ENCODE data around the gene MADD.

The MADD gene

DNA sequence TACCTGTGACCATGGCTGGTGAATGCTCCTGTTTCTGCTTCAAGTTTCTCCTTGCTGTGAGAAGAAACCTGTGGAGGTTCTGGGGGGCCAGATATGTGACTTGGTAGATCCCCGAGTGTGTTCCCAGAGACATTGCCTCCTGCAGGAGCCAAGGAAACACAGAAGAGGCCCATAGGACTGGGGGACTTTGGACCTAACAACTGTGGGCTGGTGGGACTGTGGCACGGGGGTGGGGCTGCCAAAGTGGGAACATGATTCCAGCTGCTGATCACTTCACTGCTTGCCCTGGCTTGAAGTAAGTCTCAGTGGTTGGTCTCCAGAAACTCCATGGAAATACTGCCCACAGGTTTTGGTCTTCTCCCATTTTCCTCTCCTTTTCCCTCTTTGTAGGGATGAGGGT is 16.3 kb upstream of the MADD start:
- DNase-seq = no peak

DNA sequence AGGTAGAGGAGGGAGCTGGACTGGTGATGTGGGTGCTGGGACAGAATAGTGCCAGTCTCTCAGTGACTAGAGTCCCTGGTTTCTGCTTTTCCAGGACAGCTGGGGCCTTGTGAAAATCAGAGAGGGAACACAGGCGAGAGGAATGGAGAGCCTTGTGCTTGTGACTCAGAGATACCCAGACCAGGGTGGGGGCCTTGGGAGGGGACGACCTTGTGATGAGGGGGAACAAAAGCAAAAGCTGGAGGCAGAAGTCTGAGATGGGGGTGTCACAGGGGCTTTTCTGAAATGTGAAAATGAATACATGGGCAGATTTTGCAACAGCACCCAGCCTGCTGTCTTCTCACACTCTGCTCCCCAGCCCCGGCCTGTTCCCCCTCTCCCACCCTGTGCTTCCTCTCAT is 15.5 kb upstream of the MADD start:
- DNase-seq = peak; percentile 8

DNA sequence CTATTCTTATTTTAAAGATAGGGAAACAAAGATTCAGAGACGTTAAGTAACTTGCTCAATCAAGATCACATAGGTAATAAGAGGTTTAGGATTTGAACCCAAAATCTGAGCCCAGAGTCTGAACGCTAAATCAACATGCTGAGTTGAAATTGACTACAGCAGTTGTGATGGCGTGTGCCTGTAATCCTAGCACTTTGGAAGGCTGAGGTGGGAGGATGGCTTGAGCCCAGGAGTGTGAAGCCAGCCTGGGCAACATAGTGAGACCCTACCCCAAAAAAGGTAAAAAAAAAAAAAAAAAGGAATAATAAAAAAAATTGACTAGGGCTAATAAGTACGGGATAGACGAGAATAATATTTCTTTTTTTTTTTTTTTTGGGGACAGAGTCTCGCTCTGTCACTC is 13.6 kb upstream of the MADD start:
- DNase-seq = no peak

DNA sequence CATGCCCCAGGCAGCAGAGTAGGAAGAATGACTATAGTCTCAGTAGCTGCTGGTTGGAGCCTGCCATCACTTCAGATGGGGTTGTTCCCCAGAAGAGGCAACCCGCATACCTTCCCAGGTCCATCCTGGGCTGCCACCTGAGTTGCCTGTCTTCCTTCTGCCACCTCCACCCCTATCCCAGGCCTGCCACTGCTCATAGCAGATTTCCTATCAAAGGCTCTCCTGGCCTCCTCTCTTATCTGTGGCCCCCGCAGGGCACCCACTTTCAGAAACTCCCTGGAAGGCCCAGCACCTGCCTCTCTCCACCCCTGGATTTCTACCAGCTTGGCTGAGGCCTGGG is 12.8 kb upstream of the MADD start:
- no peak for DNase-seq

DNA sequence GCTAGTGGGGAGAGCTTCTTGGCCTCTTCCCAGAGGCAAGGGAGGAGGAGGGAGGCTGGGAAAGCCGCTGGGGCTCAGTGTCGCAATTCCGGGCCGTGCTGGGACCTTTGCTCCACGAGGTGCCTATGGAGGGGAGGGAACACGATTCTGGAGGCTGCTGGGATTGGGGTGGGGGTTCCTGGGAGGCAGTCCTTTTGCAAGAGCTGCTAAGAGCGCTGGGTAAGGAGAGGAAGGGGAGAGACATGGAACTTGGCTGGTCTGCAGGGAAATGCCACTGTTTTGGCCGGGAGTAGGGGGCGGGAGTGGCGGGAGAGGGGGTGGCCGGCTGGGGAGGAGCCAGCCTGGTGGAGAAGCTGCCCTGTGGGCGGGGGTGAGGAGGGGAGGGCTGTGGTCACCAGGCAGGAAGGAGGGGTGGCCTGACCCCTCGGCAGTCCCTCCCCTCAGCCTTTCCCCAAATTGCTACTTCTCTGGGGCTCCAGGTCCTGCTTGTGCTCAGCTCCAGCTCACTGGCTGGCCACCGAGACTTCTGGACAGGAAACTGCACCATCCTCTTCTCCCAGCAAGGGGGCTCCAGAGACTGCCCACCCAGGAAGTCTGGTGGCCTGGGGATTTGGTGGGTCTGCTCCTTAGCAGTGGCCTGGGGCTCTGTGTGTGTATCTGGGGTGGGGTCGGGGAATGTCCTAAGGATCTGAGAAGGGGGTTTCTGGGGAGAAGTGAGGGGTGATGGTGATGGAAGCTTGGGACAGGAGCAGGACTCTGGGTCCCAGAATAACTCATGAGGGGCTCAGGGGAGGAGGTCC is 12.2 kb upstream of the MADD start, which contains the start of gene NR1H3:
Gene NR1H3, plus strand, starts transcription at position 480 of the 800 bp plus-strand sequence. CDS start 1,221 bp downstream, outside the sequence.
- peak; percentile 7 for DNase-seq

DNA sequence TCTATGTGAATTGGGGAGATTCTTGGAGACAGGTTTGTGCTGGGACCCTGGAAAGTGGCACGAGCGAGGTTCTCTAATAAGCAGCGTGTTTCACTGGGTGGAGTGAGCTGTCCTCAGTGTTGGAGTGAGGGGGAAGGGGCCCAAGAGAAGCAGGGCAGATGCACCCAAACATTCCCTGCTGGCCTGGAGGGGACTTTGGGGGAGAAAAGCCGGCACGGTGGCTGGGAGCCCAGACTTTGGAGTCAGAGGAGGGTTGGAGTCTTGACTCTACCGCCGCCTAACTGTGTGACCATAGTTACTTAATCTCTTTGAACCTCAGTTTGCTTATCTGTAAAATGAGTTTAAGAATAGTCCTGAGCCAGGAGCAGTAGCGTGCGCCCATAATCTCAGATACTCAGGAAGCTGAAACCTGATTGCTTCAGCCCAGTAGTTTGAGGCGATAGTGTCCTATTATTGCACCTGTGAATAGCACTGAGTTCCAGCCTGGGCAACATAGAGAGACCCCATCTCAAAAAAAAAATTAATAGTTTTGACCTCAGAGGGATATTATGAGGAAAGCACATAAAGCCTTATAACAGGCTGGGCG is 11.5 kb upstream of the MADD start:
- no peak for DNase-seq

DNA sequence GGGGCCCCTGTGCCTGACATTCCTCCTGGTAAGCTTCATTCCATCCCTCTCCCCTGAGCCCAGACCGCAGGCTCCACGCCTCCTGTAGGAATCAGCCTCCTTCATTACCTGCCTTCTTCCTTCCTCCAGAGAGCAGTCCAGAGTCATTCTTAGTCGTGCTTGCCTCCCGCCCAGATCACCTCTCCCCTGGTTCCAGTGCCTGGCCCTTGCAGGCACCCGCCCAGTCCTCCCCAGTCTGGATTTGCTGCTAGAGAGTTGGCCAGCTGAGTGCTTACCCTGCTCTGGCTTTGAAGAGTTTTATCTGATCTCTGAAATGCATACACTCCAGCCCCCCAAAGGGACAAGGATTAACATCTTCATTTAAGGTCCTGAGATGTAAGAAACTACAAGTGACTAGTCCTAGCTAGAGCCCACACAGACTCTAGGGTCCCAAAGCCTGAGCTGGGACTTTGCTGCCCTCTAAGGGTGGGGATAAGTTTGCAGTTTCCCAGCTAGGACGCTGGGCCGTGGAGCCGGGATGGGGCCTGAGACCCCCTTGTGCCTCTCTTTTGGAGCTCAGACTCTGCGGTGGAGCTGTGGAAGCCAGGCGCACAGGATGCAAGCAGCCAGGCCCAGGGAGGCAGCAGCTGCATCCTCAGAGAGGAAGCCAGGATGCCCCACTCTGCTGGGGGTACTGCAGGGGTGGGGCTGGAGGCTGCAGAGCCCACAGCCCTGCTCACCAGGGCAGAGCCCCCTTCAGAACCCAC is 10.5 kb upstream of the MADD start:
- peak; percentile 22 for DNase-seq

DNA sequence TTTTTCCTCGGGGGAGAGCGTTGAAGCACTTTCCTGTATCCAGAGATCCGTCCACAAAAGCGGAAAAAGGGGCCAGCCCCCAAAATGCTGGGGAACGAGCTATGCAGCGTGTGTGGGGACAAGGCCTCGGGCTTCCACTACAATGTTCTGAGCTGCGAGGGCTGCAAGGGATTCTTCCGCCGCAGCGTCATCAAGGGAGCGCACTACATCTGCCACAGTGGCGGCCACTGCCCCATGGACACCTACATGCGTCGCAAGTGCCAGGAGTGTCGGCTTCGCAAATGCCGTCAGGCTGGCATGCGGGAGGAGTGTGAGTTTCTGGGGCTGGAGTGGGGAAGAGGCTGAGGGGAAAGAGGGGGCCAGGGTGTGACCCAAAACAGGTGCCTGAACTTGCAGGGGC is 9.6 kb upstream of the MADD start:
- DNase-seq = no peak

DNA sequence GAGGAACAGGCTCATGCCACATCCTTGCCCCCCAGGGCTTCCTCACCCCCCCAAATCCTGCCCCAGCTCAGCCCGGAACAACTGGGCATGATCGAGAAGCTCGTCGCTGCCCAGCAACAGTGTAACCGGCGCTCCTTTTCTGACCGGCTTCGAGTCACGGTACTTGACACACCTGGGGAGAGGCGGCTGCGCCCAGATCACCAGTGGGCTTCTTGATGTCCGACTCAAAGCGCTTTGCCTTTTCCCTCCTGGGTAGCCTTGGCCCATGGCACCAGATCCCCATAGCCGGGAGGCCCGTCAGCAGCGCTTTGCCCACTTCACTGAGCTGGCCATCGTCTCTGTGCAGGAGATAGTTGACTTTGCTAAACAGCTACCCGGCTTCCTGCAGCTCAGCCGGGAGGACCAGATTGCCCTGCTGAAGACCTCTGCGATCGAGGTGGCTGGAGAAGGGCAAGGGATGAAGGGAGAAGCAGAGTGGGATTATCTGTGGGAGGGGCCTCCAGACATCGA is 8.6 kb upstream of the MADD start:
- no peak for DNase-seq

DNA sequence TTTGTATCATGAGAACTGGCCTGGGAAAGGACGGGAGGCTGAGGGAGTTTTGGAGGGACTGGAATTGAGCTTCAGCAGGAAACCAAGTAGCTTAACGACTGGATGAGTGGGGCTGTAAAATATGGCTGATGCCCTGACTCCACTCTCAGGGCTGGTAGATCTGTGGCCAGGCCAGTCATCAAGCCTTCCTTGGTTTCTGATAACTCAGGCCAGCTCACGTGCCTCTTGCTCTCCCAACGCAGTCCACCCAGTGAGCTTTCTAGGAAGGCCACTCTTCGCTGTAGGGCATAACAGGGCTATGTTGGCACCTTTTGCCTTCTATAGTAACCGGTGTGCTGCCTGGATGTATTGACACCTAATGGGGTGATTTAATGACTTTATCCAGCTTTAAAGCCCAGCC is 5.8 kb upstream of the MADD start:
- no peak for DNase-seq

DNA sequence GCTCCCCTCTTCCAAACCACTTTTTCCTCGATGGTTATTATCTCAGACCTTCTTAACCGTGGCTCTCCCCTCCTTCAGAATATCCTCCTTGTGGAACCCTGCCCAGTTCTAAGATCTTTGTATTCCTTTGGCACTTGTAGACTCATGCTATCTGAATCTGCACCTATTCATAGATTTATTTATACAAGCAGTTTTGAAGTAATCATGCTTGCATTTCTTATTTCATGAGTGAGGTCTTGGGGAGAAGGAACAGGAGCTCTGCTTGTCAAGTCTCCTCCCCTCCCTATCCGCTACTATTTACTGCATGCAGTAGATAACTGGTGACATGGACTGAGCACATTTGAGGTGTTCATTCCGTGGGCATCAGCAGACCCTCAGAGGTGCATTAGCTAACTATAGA is 5.4 kb upstream of the MADD start:
- DNase-seq = no peak

DNA sequence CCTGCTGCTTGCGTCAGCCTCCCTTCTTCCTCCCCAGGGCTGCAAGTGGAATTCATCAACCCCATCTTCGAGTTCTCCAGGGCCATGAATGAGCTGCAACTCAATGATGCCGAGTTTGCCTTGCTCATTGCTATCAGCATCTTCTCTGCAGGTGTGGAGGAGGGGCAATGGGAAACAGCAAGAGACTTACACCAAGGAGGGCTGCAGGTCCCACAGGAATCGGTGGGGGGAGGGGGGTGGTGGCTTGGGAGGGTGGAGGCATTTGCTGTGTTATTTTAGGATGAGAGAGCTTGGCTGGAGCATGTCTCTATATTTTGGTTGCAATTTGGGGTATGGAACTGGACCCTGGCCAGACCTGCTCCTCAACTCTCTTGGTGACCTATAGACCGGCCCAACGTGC is 2.1 kb upstream of the MADD start:
- no peak for DNase-seq

DNA sequence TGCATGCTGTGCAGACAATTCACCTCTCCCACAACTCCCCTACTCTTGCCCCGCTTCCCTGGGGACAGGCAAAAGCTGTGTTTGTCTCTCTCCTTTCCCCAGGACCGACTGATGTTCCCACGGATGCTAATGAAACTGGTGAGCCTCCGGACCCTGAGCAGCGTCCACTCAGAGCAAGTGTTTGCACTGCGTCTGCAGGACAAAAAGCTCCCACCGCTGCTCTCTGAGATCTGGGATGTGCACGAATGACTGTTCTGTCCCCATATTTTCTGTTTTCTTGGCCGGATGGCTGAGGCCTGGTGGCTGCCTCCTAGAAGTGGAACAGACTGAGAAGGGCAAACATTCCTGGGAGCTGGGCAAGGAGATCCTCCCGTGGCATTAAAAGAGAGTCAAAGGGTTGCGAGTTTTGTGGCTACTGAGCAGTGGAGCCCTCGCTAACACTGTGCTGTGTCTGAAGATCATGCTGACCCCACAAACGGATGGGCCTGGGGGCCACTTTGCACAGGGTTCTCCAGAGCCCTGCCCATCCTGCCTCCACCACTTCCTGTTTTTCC is 1.4 kb upstream of the MADD start:
- DNase-seq = no peak

DNA sequence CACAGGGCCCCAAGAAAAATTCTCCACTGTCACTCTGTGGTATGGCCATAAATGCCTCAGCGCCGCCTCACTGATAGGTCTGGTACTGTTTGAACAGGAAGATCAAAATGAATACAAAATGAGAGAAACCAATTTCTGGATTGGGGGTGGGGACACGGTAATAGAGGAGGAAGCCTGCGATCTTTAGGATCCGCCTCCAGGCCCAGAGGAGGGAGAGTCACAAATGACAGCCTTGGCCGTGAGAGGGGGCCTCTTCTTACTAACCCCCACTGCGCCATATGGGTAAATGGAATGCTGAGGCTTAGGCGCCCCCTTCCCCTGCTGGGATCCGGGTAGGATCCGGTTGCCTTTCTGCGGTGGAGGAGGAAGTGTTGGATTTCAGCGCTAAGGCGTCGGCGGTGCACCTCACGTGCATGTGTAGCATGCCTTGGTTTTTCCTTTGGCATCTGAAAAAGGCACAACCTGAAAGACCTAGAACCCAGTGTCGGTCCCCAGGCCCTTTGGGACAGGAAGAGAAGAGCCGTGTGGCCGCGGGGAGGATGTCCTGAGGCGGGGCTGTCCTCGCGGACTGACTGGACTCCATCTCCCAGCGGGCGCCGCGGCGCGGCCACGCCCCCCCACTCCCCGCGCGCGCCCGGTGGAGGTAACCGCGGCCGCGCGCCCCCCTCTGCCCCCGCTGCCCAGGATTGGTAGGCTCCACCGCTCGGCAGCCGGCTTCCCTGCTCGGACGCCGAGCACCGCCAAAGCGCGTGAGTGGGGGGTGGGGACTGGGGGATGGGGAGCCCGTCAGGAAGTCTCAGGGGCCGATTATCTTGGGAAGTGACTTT is 718 bp upstream of the MADD start:
- DNase-seq = peak; percentile 85

DNA sequence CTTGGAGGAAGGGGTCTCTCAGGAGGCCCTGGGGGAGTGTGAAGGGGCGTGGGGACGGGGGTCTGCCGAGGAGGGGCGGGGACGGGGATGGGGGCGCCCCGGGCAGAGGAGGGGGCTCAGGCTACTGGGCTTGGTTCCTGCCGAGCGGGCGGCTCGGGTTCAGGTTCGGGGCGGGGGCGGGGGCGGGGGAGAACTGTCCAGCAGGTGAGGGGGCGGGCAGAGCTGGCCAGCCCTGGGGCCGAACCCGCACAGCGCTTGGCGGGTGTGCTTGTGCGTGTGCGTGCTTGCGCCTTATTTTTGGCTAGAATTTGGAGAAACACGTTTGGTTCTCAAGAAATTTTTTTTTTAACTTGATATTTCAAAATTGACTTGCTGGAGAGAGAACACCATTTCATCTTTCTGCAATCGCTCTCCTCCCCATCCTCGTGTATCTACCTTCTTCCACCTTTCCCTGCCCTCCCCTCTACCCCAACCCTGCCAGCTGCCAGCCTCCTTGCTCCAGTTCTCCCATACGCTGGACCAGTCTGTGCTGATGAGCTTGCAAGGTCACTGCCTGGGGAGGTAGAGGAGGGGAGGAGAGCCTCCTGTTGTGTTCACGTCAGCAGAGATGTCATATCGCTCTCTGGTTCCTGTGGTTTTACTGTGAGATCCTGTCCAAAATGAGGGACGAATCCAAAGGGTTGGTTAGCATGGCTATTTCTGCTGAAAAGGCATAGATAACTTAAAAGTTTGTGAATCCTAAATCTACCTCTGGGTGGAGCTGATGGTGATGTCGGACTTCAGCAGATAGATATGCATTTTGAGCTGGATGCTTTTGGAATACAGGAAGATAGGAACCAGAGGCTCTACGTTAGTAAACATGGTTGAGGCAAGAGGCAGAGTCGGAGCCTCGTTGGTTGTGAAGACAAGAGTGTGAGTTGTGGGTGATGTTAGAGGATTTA is 668 bp downstream of the MADD start:
- peak; percentile 31 for DNase-seq

DNA sequence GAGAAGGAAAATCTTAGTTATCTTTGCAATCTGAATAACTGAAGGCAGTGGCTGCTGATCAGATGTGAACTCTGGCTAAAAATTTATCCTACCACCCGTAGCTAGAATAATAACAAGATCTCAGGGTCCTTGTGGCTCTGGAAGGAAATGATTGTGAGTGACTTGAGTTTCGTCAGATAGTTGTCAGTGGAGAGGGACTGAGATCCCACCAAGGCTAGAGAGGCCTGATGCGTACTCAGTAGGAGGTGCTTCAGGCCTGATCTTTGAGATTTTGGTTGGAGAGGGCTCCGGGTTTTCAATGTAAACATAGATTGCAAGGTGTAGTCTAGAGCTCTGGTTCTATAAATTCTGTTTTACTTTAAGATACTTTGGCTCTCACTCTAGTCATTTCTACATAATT is 1.4 kb downstream of the MADD start:
- DNase-seq = no peak

DNA sequence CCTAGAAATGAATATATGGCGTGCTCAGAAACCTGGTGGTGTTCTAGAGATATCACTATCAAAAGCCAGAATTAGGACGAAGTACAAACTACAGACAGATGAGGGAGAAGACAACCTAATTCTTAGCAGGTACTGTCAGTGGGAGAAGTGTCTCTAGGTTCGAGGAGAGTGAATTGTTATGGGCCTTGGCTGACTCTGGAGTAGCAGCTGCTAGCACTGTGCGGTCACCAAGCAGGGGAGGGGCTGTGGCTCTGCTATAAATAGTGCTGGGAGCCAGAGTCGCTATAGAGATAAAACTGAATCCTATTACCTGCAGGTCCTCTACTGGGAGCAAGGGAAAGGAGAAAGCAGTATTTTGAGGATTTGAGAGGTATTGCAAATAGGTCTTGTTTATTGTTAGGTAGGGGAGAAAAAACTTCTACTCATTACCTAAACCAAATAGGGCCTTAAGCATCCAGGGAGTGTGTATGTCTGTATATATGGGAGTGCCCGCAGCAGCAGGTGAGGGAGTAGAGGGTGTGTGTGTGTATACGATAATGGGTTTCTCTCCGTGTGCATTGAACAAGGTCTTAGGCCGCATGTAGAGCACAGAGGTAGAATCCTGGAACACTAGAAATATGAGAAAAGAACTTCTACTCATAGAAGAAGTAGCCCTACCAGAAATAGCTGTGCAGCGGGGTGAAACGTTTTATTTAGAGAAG is 2.2 kb downstream of the MADD start:
- no peak for DNase-seq

DNA sequence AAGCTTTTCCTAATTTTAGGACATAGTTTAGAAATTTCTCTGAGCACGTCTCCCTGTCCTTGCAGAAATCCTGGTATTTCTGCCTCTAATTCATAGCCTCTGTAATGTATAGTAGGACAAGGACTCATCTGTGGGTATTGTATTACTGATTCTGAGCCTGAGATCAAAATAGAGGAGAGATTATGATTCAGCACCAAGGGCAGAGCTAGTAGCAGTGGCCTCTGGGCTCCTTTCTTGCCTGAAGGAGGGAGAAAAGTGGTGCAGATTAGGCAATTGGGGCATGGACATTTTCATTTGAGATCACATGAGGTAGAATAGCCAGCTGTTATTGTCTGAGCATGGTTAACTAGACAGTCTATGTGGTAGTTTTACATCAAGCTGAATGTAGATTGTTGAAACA is 2.8 kb downstream of the MADD start:
- no peak for DNase-seq

DNA sequence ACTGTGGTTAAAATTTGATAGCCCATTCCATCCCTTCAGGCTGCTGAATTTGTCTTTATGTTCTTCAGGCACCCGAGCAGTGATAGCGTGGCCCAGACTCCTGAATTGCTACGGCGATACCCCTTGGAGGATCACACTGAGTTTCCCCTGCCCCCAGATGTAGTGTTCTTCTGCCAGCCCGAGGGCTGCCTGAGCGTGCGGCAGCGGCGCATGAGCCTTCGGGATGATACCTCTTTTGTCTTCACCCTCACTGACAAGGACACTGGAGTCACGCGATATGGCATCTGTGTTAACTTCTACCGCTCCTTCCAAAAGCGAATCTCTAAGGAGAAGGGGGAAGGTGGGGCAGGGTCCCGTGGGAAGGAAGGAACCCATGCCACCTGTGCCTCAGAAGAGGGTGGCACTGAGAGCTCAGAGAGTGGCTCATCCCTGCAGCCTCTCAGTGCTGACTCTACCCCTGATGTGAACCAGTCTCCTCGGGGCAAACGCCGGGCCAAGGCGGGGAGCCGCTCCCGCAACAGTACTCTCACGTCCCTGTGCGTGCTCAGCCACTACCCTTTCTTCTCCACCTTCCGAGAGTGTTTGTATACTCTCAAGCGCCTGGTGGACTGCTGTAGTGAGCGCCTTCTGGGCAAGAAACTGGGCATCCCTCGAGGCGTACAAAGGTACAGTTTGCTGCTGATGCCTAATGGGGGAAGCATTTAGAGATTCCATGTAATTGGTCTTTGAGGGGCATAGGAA is 4.7 kb downstream of the MADD start:
- DNase-seq = no peak

DNA sequence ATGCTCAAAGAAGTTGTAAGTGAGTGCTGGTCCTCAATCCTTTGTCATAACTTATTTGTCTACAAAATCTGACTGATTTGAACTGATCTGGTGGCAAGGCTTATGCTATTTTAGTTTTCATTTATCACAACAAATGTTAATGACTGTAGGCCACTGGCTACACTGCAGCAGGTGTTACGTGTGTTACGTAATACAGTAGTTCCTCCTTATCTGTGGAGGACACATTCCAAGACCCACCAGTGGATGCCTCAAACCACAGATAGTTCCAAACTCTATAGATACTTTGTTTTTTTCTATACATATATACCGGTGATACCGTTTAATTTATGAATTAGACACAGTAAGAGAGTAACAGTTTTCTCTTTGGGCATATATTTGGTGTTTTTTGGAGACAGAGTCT is 7.0 kb downstream of the MADD start:
- no peak for DNase-seq

Measured in CD4-positive, alpha-beta T cell treated with Interferon gamma for 1 hour (primary cell).